Pancreas (tissue), 10 donors: Measurements from ENCODE around the gene KHSRP. TPM values are rescaled to one million over a fixed set of nuclear protein-coding genes. Genes with fewer than 3 reads are reported as not detected.

ENCODE experiments used
- ATAC-seq, 4 donors: fragments of 200-7000 bp; cut with Tn5 transposase; one replicate each; pipeline versions ENCODE4 v1.8.0 to v1.9.1; 2020; ENCODE audit warnings: mild to moderate bottlenecking in 4 of 4, moderate library complexity in 4 of 4
- DNase-seq, 6 donors: peaks; one replicate each; pipeline ENCODE4 v3.0.0-alpha.2; 2020
- FAIRE-seq: peaks from 2 replicates; lab custom pipeline; 2012; peaks lifted over from hg19 to GRCh38; lab: Jason Lieb, UNC
- H3K27ac ChIP-seq, 4 donors: fragments of 200-600 bp; sonication (generic); 1 replicate in 3 of 4; 2 replicates in 1 of 4; pipeline versions ENCODE4 v1.5.0 to v1.8.0; 2020
- H3K27me3 ChIP-seq, 4 donors: fragments of 200-600 bp; one replicate each; pipeline ENCODE4 v1.8.0; 2021
- H3K36me3 ChIP-seq, 3 donors: fragments of 200-600 bp; sonication (generic) in 1 of 3; one replicate each; pipeline versions ENCODE4 v1.5.0 to v1.8.0; 2020 to 2021
- H3K4me1 ChIP-seq, 3 donors: fragments of 200-600 bp; one replicate each; pipeline ENCODE4 v1.8.0; 2021
- H3K4me3 ChIP-seq, 4 donors: fragments of 200-600 bp; sonication (generic) in 2 of 4; one replicate each; pipeline versions ENCODE4 v1.5.0 to v1.8.0; 2020 to 2021
- H3K9me3 ChIP-seq, 4 donors: fragments of 200-600 bp; one replicate each; pipeline ENCODE4 v1.8.0; 2021
- WGBS, 2 donors: extraction: QIAGEN DNeasy Blood & Tissue Kit; methylation state at CpG; one replicate each; pipeline ENCODE4 v1.1.7; 2013; 5-methylcytosine and 5-hydroxymethylcytosine counted together
- intact Hi-C, 3 donors: fragments of 100-400 bp; cut with DNase I; formaldehyde crosslinking; loops; one replicate each; pipeline versions ENCODE4 v1.11.1 to v1.14.2; 2022
- polyA plus RNA-seq, 2 donors: library from polyadenylated mRNA; stranded (reverse); fragments of 200-250 nt; gene quantifications; one replicate each; pipeline ENCODE4 v1.2.3, GENCODE V29; 2013
- total RNA-seq, 6 donors: library from RNA; stranded (reverse); fragmentation: NEBNext Ultra II Directional in 4 of 6; extraction: Animal tissue kit (Norgen Biotek cat#: 25700) in 4 of 6; gene quantifications; one replicate each; pipeline versions ENCODE4 v1.2.1 to v1.2.4, GENCODE V29; 2021 to 2023
- TF ChIP-seq, protein P1 (sequence below), 4 donors: fragments of 200-600 bp; sonication (generic) in 3 of 4; IDR thresholded peaks; one replicate each; pipeline versions ENCODE4 v1.5.0 to v1.8.0; 2021; ENCODE audit warnings: antibody characterized with exemption in 4 of 4
- donor health status: healthy with polysubstance abuse.
- donor health status: DM: no; HTN: no; CAD: no; lungs with moderate emphysema.
- donor health status: DM: no; HTN: no; CAD: no.
- donor health status: control.
- donor health status: control.
- donor health status: Bipolar disorder and iron deficiency.
- donor health status: DM: yes; HTN: yes; CAD: no.
- donor health status: DM: no; HTN: no; CAD: no.
- donor health status: DM: no; HTN: no; CAD: no.
- donor health status: DM: yes; HTN: yes; CAD: no.

KHSRP gene
- total and polyA plus RNA-seq, 8 donors, result 67.2 to 119 (median 93.1) TPM

DNA sequence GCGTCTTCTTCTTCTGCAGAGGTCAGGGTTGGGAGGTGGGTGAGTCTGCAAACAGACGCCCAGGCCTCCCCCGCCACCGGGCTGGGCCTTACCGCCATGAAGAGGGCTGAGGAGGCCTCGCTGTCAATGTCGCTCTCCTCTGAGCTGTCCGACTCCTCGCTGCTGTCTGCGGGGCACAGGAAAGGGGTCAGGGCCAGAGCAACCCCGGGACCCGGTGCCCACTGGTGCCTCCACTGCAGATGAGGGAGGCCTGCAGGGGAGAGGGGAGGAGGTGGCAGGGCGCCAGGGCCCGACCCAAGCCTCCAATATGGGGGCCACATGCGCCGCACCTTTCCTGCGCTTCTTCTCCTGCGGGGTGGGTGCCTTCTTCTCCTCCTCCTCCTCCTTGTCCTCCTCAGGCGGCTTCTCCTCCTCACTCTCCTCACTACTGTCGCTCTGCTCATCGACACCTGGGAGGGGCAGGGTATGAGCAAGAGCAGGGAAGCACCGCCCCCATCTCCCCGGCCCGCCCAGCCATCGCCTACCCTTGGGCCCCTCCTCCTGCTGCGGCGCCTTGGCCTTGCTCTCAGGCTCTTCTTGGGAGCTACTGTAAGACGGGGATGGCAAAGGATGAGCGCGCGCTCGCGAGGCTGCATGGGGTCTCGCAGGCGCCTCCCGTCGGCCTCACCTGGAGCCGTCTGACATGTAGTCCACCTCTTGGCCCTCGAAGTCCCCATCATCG lies 43.4 kb downstream of the KHSRP start:
- Histone ChIP-seq H3K27me3 (no peaks in the 10 kb centered on the region), H3K27ac (no peak overlapping the region), H3K4me1 (no peaks in the 10 kb centered on the region), H3K36me3 (peaks cover 9 to 53% (median 39%) of the 10 kb centered on the region in 3 donors), H3K4me3 (no peak overlapping the region), H3K9me3 (no peaks in the 10 kb centered on the region)
- intact Hi-C loops, result no loop called here
- ATAC-seq (no peak), DNase-seq (peak in 1 of 6 donors; percentile 73), FAIRE-seq (no peak)
- WGBS, 2 donors, result 97 to 98% methylated on average over 39 to 40 of the region's 40 CpGs
- TF ChIP-seq, protein P1, sequence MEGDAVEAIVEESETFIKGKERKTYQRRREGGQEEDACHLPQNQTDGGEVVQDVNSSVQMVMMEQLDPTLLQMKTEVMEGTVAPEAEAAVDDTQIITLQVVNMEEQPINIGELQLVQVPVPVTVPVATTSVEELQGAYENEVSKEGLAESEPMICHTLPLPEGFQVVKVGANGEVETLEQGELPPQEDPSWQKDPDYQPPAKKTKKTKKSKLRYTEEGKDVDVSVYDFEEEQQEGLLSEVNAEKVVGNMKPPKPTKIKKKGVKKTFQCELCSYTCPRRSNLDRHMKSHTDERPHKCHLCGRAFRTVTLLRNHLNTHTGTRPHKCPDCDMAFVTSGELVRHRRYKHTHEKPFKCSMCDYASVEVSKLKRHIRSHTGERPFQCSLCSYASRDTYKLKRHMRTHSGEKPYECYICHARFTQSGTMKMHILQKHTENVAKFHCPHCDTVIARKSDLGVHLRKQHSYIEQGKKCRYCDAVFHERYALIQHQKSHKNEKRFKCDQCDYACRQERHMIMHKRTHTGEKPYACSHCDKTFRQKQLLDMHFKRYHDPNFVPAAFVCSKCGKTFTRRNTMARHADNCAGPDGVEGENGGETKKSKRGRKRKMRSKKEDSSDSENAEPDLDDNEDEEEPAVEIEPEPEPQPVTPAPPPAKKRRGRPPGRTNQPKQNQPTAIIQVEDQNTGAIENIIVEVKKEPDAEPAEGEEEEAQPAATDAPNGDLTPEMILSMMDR (IDR thresholded peaks at IDR 0.05), result no peak

DNA sequence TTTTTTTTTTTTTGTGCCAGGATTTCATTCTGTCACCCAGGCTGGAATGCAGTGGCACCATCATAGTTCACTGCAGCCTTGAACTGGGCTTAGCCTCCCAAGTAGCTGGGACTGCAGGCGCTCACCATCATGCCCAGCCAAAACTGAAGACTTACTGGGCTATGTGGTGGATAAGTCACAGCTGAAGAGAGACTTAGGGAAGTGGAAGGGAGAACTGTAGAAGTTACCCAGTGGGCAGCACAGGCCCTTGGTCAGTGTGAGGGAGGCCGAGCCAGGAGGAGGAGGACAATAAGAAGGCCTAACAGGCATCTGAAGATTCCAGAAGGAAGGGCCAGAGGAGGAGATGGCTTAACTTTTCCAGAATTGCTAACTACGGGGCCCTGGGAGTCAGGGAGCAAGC lies 44.9 kb downstream of the KHSRP start:
- ATAC-seq (no peak), DNase-seq (no peak), FAIRE-seq (no peak)
- TF ChIP-seq, protein P1 (IDR thresholded peaks at IDR 0.05), result no peak
- intact Hi-C loops, result no loop called here
- 77 to 99% methylated on average over 3 of the region's 3 CpGs for WGBS, 2 donors
- Histone ChIP-seq H3K36me3 (peaks cover 9 to 44% (median 31%) of the 10 kb centered on the region in 3 donors), H3K9me3 (no peaks in the 10 kb centered on the region), H3K4me3 (no peak overlapping the region), H3K27me3 (no peaks in the 10 kb centered on the region), H3K27ac (no peak overlapping the region), H3K4me1 (no peaks in the 10 kb centered on the region)

DNA sequence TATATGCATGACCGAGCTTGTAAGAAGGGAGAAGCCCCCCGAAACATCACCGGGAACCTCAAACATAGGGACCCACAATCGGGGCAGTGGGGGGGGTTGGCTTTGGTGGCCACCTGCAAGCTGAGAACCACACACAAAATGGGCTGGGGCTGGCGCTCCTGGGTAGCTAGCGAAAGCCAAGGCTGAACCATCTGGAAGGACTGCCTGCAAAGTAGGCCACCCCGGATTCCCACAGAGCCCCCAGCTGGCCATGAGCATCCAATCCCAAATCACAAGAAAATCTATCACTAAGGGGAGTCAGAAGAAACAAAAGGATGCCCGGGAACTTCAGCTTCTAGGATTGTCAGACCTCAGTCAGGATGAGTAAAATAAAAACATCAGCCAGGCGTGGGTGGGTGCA lies 46.1 kb downstream of the KHSRP start:
- H3K36me3 ChIP-seq, result peaks cover 9 to 42% (median 26%) of the 10 kb centered on the region in 3 donors
- DNase-seq, result no peak
- intact Hi-C loops, result no loop called here
- no peaks in the 10 kb centered on the region for H3K27me3 ChIP-seq
- no peak overlapping the region for H3K27ac ChIP-seq
- 86 to 93% methylated on average over 9 of the region's 9 CpGs for WGBS, 2 donors
- FAIRE-seq, result no peak
- no peak overlapping the region for H3K4me3 ChIP-seq
- TF ChIP-seq, protein P1 (IDR thresholded peaks at IDR 0.05), result no peak
- no peak for ATAC-seq
- H3K9me3 ChIP-seq, result no peaks in the 10 kb centered on the region
- H3K4me1 ChIP-seq, result no peaks in the 10 kb centered on the region

DNA sequence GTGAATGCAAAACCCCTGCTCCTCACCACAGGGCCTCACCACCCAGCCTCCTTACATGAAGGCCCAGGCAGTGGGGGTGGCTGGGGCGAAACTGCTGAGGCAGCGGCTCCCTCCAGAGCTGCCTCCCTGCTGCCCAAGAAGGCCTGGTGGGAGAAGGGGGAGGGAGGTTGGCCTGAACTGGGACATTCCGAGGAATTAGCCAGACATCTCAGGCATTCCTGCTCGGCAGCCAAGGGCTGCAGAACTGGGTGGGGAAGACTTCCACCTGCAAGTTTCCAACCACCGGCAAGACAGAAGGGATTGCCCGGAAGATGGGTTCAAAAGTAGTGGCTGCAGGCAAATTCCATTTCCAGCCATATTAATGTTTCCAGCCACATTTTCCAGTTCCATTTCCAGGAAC lies 46.6 kb downstream of the KHSRP start:
- H3K4me1 ChIP-seq, result no peaks in the 10 kb centered on the region
- no peak overlapping the region for H3K27ac ChIP-seq
- no peaks in the 10 kb centered on the region for H3K9me3 ChIP-seq
- peaks cover 6 to 38% (median 21%) of the 10 kb centered on the region in 3 donors for H3K36me3 ChIP-seq
- FAIRE-seq (no peak), ATAC-seq (no peak), DNase-seq (no peak)
- no peaks in the 10 kb centered on the region for H3K27me3 ChIP-seq
- TF ChIP-seq, protein P1 (IDR thresholded peaks at IDR 0.05), result no peak
- 75 to 83% methylated on average over 6 of the region's 6 CpGs for WGBS, 2 donors
- no peak overlapping the region for H3K4me3 ChIP-seq
- intact Hi-C loops, result no loop called here

DNA sequence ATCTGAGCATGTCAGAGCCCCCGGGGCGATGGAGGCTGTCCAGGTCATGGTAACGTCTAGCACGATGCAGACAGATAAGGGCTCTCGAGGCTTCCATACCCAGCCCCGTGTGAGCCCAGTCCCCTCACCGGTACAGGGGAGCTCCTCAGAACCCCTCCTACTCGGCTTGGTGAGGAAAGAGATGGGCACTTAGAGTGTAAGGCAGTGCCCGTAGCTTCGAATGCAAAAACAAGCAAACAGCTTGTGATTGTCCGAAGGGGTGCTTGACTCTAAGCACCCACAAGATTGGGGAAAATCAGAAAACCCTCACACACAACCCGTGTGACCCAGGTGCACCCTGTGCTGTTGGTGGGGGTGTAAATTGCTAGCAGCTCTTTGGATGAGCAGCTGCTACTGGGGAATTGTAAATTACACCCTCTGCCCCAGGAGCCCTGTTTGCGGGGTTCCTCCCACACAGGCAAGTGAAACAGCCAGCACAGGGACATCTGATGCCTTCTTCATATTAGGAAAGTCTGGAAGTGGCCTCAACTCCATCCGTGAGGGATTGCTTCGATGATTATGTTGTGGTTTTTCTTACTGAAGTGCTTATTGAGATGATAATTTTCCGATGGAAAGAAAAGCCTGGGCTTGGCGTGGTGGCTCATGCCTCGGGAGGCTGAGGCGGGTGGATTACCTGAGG lies 48.0 kb downstream of the KHSRP start:
- WGBS, 2 donors, result 72 to 73% methylated on average over 19 of the region's 19 CpGs
- Histone ChIP-seq H3K9me3 (no peaks in the 10 kb centered on the region), H3K4me3 (no peak overlapping the region), H3K36me3 (peaks cover 3 to 27% (median 17%) of the 10 kb centered on the region in 3 donors), H3K4me1 (peaks cover 0 to 4% (median 0%) of the 10 kb centered on the region in 3 donors), H3K27ac (no peak overlapping the region), H3K27me3 (no peaks in the 10 kb centered on the region)
- no peak for FAIRE-seq
- intact Hi-C loops, result no loop called here
- no peak for ATAC-seq
- TF ChIP-seq, protein P1 (IDR thresholded peaks at IDR 0.05), result no peak
- no peak for DNase-seq
